HL-60 (cell line): ENCODE results near the gene SUOX.

ENCODE experiments used
- DNase-seq, 2 experiments: peaks; one replicate each; pipeline ENCODE4 v3.0.0-alpha.2; 2010 to 2020; ENCODE audit warnings: low read depth in 1 of 2, low spot score in 1 of 2
- H3K27ac ChIP-seq: fragments of 250-450 bp; sonication (Bioruptor Pico); replicated peaks from 2 replicates; pipeline ENCODE4 v1.5.1; 2020; ENCODE audit warnings: mild to moderate bottlenecking, moderate library complexity
- H3K27me3 ChIP-seq: fragments of 250-450 bp; sonication (Bioruptor Pico); 2 replicates; pipeline ENCODE4 v1.5.1; 2021; ENCODE audit warnings: mild to moderate bottlenecking, moderate library complexity; ENCODE audit not compliant: insufficient read depth, poor library complexity, severe bottlenecking
- H3K4me3 ChIP-seq: replicated peaks from 2 replicates; pipeline ENCODE4 v1.5.1; 2011; ENCODE audit warnings: mild to moderate bottlenecking, control low read depth, low read length; ENCODE audit not compliant: insufficient read depth
- GABPA ChIP-seq: IDR thresholded peaks from 2 replicates; pipeline ENCODE4 v1.6.1; 2012; ENCODE audit warnings: low read depth
- POLR2AphosphoS5 ChIP-seq: IDR thresholded peaks from 2 replicates; pipeline ENCODE4 v1.6.1; 2012; ENCODE audit warnings: low read depth
- SPI1 ChIP-seq: IDR thresholded peaks from 2 replicates; pipeline ENCODE4 v1.6.1; 2012; ENCODE audit warnings: low read depth, mild to moderate bottlenecking, borderline replicate concordance
- TF ChIP-seq, protein P1 (sequence below): IDR thresholded peaks from one replicate; pipeline ENCODE4 v1.5.1; 2011; ENCODE audit warnings: low read length, control low read depth, inconsistent platforms; ENCODE audit not compliant: insufficient read depth
- TF ChIP-seq, protein P2 (sequence below): IDR thresholded peaks from 2 replicates; pipeline ENCODE4 v1.6.1; 2012; ENCODE audit warnings: low read depth; ENCODE audit not compliant: insufficient replicate concordance

SUOX gene

DNA sequence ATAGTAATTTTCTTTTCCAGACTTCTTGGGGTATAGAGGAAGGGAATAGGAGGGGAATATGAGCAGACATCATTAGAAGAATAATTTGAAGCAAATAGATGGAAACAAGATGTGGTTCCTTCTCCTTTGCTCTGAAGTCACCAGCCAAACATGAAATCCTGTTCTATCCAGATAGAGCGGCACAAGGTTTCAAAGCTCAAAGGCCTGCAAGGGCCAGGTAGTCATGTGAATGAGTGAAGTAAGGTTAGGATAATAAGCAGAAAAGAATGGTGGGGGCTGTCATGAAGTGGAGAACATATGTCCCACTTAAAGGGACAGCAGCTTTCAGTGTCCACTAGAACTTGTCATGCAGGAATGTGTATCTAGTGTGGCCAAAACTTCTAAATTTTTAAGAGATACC is 21.3 kb downstream of the SUOX start:
- Histone ChIP-seq H3K27ac (no peak overlapping the region), H3K27me3 (no peaks in the 10 kb centered on the region), H3K4me3 (no peak overlapping the region)
- TF ChIP-seq, protein P1, sequence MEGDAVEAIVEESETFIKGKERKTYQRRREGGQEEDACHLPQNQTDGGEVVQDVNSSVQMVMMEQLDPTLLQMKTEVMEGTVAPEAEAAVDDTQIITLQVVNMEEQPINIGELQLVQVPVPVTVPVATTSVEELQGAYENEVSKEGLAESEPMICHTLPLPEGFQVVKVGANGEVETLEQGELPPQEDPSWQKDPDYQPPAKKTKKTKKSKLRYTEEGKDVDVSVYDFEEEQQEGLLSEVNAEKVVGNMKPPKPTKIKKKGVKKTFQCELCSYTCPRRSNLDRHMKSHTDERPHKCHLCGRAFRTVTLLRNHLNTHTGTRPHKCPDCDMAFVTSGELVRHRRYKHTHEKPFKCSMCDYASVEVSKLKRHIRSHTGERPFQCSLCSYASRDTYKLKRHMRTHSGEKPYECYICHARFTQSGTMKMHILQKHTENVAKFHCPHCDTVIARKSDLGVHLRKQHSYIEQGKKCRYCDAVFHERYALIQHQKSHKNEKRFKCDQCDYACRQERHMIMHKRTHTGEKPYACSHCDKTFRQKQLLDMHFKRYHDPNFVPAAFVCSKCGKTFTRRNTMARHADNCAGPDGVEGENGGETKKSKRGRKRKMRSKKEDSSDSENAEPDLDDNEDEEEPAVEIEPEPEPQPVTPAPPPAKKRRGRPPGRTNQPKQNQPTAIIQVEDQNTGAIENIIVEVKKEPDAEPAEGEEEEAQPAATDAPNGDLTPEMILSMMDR: no peak
- TF ChIP-seq SPI1 (no peak), POLR2AphosphoS5 (no peak), GABPA (no peak)
- TF ChIP-seq, protein P2, sequence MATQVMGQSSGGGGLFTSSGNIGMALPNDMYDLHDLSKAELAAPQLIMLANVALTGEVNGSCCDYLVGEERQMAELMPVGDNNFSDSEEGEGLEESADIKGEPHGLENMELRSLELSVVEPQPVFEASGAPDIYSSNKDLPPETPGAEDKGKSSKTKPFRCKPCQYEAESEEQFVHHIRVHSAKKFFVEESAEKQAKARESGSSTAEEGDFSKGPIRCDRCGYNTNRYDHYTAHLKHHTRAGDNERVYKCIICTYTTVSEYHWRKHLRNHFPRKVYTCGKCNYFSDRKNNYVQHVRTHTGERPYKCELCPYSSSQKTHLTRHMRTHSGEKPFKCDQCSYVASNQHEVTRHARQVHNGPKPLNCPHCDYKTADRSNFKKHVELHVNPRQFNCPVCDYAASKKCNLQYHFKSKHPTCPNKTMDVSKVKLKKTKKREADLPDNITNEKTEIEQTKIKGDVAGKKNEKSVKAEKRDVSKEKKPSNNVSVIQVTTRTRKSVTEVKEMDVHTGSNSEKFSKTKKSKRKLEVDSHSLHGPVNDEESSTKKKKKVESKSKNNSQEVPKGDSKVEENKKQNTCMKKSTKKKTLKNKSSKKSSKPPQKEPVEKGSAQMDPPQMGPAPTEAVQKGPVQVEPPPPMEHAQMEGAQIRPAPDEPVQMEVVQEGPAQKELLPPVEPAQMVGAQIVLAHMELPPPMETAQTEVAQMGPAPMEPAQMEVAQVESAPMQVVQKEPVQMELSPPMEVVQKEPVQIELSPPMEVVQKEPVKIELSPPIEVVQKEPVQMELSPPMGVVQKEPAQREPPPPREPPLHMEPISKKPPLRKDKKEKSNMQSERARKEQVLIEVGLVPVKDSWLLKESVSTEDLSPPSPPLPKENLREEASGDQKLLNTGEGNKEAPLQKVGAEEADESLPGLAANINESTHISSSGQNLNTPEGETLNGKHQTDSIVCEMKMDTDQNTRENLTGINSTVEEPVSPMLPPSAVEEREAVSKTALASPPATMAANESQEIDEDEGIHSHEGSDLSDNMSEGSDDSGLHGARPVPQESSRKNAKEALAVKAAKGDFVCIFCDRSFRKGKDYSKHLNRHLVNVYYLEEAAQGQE: no peak
- no peak for DNase-seq

DNA sequence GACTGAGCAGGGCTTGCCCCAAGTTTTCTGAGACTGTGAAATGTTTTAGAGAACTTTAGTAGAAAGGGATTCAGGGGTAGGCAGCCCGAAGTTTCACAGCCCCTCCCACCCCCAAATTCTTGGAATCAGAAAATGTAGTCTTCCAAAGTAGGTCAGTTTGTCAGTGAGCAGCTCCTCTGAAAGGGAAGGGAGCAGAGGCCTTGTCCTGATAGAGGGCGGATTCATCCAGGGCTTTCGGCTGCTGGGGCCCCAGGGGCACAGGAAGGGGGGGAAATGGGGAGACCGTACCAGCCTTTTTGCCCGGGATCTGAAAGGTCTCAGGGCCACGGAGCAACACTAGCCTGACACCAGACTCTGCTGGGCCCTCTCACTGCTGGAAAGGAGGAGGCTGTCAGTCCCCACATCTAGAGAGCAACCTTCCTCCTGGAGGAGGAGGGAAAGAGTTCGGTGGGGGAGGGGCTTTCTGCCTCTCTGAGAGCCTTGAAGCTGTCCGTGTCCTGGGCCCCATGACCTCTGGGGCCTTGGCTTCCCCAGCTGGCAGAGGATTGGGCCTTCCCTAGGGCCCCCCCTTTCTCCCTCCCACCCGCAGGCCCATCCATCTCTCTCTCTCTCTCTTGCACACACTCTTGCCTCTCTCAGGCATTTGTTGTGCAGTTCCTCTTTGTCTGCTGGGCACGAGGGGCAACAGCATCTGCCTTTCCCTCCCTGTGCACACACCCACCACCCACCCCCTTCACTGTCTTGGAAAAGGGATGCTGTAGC is 23.5 kb downstream of the SUOX start, which contains the start of gene IKZF4:
IKZF4 (plus strand) TSS at position 621 of the 762 bp plus-strand sequence. CDS start 451 bp downstream, outside the sequence.
- Histone ChIP-seq H3K27me3 (no peaks in the 10 kb centered on the region), H3K4me3 (no peak within 1 kb of the TSS), H3K27ac (peak within 1 kb of the TSS; percentile 50)
- DNase-seq: peak; percentile 75 to 79
- TF ChIP-seq SPI1 (peak; percentile 93), POLR2AphosphoS5 (no peak)

DNA sequence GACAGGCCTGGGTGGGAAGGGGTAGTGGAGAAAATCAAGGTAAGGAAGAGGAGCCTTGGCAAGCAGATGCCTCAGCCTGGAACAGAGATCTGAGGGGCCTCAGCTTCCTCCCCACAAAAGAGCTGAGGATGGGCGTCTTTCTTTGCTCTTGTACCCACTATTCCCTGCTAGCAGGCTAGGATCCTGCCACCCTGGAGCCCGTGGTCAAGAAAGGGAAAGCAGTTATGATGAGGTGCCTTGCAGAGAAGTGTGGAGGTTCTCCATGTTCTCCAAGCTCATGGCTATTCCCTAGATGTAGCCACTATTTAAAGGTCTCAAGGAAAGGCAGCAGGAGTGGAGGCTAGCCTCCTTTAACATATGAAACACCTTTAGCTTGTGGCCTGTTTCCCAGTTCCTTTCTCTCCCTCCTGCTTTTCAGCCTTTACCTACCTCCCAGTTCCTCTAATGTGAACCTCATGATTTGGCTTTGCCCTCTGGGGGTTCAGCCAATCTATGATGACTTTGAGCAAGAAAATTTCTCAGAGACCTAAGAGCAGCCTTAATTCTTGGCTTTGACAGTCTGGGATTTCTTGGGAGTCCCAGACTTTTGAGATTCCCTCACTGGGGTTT is 24.9 kb downstream of the SUOX start:
- DNase-seq: no peak
- no peak; the same call in 1 of the 2 replicates for TF ChIP-seq SPI1
- TF ChIP-seq GABPA: no peak
- TF ChIP-seq, protein P1: no peak
- TF ChIP-seq, protein P2: no peak
- TF ChIP-seq POLR2AphosphoS5: no peak
- Histone ChIP-seq H3K4me3 (no peak overlapping the region), H3K27ac (no peak overlapping the region), H3K27me3 (no peaks in the 10 kb centered on the region)

DNA sequence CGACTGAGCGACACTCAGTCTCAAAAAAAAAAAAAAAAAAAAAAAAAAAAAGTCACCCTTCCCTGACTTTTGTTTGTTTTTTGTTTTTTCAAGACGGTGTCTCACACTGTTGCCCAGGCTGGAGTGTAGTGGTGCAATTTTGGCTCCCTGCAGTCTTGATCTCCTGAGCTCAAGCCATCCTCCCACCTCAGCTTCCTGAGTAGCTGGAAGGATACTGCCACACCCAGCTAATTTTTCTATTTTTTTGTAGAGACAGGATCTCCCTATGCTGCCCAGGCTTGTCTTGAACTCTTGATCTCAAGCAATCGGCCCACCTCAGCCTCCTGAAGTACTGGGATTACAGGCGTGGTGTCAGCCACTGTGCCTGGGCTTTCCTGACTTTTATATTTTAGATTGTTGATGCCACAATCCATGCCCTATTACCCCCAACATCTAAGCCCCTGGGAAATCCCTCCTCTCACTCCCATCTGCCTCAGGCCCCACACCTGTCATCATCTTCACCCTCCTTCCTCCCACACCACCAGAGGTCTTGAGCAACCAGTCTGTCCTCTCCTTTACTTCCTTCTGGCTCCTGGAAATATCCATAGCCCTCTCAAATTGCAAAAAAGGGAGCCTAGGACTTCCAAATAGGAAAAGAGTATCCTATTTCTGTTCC is 31.6 kb downstream of the SUOX start:
- no peak overlapping the region for H3K4me3 ChIP-seq
- TF ChIP-seq SPI1: no peak
- TF ChIP-seq, protein P1: no peak
- TF ChIP-seq, protein P2: no peak
- no peak for TF ChIP-seq GABPA
- no peak for TF ChIP-seq POLR2AphosphoS5
- H3K27ac ChIP-seq: no peak overlapping the region
- H3K27me3 ChIP-seq: no peaks in the 10 kb centered on the region
- peak in 1 of 2 experiments; percentile 30 for DNase-seq
